Fibroblast of lung (primary cell): ENCODE results near the gene ARMC5.

Experiments used
- EZH2 ChIP-seq: IDR thresholded peaks from 2 replicates; pipeline ENCODE4 v1.5.1; 2012; ENCODE audit warnings: low read length, control low read depth, mild to moderate bottlenecking; ENCODE audit errors: missing control alignments
- TF ChIP-seq, protein P1 (sequence below), 2 donors: IDR thresholded peaks in 1 of 2; conservative IDR thresholded peaks in 1 of 2; 1 replicate in 1 of 2; 2 replicates in 1 of 2; pipeline ENCODE4 v1.5.1; 2011 to 2012; ENCODE audit warnings: low read length in 2 of 2, control low read depth in 1 of 2, inconsistent platforms in 1 of 2, low read depth in 1 of 2, mild to moderate bottlenecking in 1 of 2

DNA sequence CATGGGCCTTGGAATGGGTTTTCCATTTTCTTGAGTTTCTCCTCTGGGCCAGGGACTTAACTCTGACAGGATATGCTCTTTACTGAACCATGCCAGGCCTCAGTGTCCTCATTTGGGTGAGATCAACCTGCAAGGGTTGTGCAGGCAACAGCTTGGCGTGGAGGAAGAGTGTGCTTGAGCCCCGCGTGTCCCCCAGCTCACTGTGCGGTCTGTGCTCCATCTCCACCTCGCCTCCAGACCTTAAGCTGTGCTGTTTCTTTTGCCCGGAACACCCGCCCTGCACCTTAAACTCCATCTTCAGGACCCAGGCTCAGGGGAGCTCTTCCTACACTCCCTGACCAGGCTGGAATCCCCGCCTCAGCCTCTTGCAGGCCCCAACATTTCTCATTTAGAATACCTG, 39.2 kb downstream of the ARMC5 start:
- no peak for TF ChIP-seq EZH2
- TF ChIP-seq, protein P1, sequence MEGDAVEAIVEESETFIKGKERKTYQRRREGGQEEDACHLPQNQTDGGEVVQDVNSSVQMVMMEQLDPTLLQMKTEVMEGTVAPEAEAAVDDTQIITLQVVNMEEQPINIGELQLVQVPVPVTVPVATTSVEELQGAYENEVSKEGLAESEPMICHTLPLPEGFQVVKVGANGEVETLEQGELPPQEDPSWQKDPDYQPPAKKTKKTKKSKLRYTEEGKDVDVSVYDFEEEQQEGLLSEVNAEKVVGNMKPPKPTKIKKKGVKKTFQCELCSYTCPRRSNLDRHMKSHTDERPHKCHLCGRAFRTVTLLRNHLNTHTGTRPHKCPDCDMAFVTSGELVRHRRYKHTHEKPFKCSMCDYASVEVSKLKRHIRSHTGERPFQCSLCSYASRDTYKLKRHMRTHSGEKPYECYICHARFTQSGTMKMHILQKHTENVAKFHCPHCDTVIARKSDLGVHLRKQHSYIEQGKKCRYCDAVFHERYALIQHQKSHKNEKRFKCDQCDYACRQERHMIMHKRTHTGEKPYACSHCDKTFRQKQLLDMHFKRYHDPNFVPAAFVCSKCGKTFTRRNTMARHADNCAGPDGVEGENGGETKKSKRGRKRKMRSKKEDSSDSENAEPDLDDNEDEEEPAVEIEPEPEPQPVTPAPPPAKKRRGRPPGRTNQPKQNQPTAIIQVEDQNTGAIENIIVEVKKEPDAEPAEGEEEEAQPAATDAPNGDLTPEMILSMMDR (conservative IDR thresholded peaks at IDR 0.05 in 1 of 2, IDR thresholded peaks at IDR 0.05 in 1 of 2; ENCODE audit: low read depth in 1 of 2, low read length in 2 of 2): no peak
